NCI-H1436 treated with DMSO at 0.1 percent for 48 hours (cell line): Measurements from ENCODE around the gene ATXN7L1.
"Not testable (repeated sequence)": the region's sequence is repeated elsewhere in the genome, so short reads cannot be mapped to it uniquely, and the experiment has no call there.

ENCODE experiments used
- DNase-seq: peaks from one replicate; lab custom pipeline; 2025; lab: John Stamatoyannopoulos, UW

The ATXN7L1 gene

DNA sequence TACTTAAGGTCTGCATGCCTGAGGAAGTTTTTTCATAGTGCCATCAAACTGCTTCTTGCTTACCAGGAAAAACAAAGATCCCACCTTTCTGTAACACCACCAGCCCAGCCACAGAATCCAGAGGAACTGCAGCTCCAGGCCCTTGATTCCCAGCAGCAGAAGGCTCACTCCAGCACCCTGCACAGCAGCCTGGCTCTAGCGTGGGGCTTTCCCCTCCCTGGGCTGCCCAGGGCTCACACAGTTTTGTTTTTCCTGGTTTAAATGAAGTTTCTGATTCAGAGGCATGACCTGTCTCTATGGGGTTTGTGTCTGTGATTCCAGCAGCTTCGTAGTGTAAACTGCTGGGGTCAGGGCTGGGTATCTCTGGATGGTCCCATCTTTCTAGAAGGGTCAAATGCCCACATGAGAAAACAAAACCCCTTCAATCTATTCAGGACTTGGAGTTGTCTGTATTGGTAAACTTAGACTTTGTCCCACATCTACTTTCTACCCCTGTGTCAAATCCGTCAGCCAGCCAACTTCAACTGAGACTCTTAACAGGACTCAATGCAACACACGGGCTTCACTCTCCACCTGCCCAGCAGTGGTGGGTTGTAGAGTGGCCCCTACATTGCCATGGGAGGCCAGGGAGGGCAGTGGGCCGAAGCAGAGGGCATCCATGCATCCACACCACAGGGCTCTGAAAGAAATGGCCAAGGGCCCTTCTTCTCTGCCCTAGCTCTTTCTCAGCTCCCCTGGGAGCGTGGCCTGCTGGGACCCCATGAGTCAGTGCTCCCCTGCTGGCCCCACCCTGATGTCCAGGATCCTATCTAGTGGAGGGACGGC, 73.6 kb downstream of the ATXN7L1 start:
- DNase-seq: no peak

- DNase-seq: no peak
Measured at GRCh38 chr7:105800849-105801534, 75.4 kb downstream of the ATXN7L1 start.

DNA sequence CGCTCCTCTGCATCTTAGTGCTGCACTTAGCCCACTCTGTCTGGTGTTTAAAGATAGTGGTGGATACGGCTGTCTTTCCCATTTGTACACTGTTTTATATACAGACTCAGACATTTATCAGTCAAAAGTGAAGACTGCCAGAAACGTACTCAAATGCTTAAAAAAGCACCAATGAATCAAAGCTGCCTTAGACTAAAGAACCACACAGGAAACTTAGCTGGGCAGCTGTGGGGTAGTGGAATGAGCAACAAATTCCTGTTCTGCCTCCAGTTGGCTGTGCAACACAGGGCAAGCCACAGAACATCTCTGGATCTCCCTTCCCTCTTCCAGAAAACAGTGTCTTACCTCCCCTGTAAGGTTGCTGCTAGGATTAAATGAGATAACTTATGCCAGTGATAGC, 76.0 kb downstream of the ATXN7L1 start:
- no peak for DNase-seq

GRCh38 chr7:105799677-105800076, 76.7 kb downstream of the ATXN7L1 start:
- DNase-seq: no peak

DNA sequence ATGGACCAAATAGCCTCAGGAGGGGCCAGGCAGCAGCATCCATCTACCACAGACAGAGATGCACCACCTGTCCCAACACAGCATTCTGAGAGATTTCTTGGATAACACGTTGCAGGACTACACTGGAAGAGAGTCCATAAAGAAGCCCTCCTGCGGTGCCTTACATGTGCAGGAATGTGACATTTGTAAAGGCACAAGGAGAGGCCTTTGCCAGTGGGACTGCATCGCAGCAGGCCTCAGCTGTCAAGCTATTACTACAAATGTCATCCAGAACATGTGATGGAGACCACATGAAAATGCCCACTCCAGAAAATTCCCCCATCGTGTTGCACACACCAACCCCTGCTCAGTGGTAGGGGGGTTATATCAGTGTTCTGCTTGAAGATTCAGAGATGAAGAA, 77.4 kb downstream of the ATXN7L1 start:
- DNase-seq: no peak

- DNase-seq: no peak
Measured at GRCh38 chr7:105797652-105798051, 78.7 kb downstream of the ATXN7L1 start.

- no peak for DNase-seq
Measured at GRCh38 chr7:105796365-105796764, 80.0 kb downstream of the ATXN7L1 start.

DNA sequence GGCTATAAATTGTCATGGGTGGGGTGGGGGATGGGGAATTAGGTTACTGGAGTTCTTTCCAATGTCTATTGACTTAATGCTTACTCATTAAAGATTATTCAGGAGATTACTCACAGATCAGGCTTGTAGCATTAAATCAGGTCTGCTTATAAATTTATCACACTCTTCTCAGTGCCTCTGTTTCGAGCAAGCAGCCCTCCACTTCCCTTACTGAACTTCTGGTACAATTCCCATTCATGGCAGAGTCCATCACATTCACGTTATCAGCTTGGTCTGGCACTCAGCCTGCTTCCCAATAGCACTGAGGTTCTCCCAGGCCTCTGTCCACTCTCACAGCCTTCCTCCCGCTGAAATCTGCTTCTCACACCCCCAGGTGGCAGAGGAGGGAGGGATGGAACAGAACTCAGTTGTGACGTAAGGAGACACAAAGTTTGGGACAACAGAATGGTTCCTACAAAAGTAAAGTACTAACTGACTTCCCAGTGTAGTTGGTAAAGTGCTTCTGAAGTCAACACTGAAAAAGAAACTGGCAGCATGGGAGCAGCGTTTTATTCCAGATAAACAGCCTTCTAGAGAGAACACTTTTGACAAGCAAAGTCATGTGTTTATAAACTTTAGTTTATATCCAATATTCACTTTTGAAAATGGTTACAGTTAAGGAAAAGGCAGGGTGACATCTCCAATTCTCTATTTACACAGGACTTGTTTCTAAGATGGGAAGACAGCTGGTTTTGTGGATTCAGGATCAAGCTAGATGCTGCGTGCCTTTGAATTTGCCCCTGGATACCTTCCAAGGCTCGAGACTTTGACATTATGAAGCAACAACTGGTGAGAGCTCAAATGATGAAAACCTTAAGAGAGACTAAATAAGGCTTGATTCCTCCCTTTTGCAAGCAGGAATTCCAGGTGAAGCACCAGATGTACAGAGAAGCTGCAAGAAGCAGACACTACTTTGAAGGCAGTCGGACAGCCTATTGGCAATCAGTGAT, 81.4 kb downstream of the ATXN7L1 start:
- no peak for DNase-seq

DNA sequence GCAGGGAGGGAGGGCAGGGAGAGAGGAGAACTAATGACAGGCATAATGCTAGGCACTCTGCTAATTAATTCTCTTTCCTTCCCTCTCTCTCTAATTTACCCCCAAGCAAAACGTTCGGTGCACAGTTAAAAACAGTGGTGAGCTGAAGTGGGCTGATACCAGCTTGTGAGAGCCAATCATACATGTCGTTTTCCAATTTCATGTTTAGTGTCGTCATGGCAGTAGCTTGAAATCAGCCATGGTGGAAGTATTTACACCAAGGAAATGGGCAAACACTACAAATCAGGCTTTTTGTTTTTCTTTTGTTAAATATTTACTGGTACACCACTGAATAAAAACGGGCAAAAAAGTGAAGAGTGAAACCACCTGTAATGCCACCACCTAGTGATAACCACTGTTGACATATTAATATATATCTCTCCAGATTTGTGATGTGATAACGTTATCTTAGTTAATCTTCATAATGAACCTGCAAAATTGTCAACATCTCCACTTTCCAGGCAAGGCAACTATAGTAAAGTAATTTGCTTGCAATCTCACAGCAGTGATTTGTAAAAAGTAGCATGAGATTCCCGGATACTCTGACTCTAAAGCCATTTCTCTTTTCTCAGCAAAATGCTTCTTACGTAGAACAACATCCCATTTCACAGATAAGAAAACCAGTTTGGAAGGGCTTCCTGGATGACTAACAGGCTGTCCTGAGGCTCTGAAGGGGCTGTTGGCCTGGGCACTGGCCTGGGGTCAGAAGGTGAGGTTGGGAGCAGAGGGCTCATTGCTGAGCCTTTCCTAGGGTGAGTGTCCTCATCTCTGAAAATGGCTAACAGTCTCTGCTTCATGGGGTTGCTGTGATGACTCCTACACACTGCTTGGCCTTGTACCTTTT, 83.7 kb downstream of the ATXN7L1 start:
- no peak for DNase-seq

GRCh38 chr7:105791926-105792325, 84.5 kb downstream of the ATXN7L1 start:
- no peak for DNase-seq

GRCh38 chr7:105790996-105791395, 85.4 kb downstream of the ATXN7L1 start:
- no peak for DNase-seq

- not testable (repeated sequence) for DNase-seq
Measured at GRCh38 chr7:105790452-105790851, 85.9 kb downstream of the ATXN7L1 start.

DNA sequence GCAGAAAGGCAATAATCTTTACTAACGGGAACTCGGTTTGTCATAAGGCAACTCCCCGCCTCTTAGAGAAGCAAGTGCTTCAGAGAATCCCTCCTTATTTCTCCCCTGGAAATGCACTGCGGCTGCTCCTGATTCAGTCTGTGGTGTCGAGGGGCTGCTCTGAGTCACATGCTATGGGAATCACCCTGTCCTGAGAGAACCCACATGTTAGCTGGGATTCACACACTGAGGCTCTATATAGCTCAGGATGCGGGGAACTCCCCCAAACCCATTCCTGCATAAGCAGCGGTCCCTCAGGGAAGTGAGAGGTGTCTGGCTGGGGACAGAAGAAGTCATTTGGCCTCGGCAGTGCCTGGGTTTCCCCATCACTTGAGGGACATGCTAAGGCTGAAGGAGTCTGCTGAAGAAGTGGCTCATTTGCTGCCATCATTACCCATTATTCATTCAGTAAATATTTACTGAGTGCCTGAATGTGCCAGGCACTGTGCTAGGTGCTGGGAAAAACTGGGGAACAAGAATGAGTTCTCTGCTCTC, 87.5 kb downstream of the ATXN7L1 start:
- DNase-seq: no peak

DNA sequence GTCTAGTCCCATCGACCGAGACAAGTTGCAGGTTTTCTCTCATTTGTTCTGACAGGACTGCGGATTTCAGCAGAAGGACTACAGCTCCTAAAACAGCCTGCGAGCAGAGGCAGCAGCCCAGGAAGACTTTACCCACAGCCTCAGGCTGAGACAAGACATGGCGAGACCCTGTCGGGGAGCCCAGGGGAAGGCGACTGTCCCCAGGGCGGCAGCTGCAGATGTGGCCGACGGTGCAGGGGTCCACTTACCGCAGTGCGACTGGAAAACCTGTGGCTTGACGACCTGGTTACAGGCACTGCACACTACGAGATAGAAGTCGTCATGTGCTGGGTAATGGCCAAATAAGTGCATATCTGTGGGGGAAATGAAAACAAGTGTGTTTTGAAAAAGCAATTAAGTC, 88.0 kb downstream of the ATXN7L1 start:
- no peak for DNase-seq

DNA sequence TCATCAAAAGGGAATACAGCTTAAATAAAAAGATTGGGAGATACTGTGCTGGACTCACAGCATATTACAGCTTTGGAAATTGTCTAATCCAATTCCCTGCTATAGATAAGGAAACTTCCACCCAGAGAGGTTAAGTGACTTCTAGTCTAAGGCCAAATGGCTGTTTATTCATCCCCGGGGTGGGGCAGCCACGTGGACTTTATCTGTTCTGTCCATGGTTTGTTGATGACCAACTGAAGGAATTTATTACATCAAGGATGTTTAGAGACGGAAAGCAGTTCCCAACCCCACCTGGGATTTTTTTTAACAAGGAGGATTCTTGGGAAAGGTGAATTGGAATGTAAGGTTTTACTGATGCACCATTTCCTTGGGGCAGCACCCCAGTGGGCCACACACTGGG, 88.6 kb downstream of the ATXN7L1 start:
- no peak for DNase-seq

DNA sequence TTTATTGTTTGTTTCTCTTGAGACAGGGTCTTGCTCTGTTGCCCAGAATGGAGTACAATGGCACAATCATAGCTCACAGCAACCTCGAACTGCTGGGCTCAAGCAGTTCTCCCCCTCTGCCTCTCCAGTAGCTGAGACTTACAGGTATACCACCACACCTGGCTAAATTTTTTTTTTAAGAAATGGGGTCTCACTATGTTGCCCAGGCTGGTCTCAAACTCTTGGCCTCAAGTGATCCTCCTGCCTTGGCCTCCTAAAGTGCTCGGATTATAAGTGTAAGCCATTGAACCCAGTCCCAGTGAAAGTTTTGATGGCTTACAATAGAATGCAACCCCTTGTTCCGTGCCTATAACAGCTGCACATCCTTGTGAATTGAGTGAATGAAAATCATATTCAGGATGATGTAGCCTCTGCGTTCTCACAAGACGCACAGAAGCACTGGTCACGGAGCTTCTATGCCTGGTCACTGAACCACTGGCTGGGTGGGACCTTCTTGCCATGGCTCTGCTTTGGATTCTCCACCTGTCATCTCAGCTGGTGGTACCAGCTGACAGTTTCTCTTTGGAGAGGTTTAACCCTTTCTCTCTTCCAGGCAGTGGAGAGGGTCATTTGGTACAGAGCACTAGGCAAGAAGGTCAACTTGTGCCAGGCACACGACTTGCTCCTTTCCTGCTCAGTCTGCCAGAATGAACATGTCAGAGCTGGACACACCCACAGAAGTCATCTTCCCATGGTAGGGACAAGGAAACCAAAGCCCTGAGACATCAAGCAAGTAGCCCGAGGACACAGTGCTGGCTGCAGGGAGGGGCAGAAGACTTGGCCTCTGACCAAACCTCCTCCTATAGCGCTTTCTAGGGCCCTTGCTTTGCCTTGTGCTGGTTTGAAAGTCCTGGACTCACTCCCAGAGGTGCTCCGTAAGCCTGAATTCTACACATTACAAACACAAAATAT, 89.6 kb downstream of the ATXN7L1 start:
- no peak for DNase-seq

DNA sequence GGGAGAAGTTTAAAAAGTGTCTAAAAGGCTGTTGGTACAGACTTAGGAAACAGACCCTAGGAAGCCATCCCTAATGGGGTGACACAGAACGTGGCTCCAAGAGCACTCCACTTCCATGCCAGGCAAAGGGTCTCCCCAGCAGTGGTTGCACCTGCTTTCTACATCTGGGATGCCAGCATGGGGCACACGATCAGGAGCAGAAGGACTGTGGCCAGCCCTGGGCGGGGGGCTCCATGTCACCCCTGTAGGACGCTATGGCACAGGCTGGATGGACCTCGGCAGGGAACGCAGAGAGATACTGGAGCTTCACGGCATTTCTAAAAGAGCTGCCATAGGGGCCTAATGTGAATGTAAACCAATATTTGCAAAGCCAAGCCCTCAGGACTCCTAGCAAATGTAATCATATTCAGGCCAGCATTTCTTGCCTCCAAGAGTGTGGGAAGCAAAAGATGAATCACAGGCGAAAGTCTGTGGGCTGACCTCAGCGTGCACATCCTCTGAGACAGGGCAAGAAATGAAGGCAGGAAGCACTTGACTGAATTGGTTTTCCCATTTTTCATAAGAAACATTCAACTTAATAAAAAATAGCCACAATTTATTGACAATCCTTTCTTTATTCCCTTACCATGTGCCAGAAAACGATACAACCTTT, 93.9 kb downstream of the ATXN7L1 start:
- no peak for DNase-seq

DNA sequence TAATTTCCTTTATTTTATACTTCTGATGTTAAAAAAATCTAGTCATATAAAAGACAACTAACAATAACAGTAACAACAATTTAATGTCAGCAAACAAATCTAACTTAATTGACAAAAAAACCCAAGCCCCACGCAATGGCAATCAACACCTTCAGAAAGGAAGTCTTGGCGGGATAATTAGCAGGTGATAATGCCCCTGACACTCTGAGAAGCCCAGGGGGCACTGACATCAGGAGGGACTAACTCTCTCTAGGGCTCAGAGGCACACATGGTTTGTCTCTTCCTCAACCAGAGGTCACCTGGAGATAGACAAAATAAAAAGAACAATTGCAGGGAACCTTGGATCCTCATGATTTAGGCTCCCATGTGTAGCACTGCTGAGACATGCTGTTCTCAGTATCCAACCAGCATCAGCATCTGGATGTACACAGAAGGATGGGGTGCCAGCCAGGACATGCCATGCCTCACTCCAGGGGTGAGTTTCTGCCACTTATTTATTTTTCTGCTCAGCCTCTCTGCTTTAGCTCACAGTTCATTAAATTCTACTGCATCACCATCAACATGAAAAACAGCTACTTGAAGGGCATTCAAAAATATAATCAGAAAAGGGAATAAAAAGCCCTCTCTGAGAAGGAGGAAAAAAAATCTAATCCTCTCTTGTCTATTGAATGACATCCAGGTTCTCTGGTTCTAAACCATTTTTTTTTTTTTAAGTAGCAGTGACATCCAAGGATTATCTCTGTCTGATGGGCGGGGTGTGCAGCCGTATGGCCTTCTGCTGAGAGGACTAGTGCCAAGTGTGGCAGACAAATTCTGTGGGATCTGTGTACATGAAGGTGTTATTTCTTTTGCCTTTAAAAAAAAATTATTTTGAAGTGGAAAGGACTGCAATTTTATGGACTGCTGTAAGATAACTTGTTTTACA, 96.3 kb downstream of the ATXN7L1 start:
- no peak for DNase-seq
